Measurements from ENCODE around the gene NDUFB2.

GRCh38 chr7:140726281-140726680 lies 29.8 kb downstream of the NDUFB2 start:
- TF ChIP-seq TARDBP (IDR thresholded peaks at IDR 0.05) = no peak
- no peak for TF ChIP-seq FOXK2 (IDR thresholded peaks at IDR 0.05)
- no peak for TF ChIP-seq PKNOX1 (IDR thresholded peaks at IDR 0.05)
- TF ChIP-seq FOXM1 (IDR thresholded peaks at IDR 0.05; ENCODE audit: borderline replicate concordance) = no peak
- TF ChIP-seq SP1 (IDR thresholded peaks at IDR 0.05) = no peak
- no peak for TF ChIP-seq ZNF384 (IDR thresholded peaks at IDR 0.05)
